NCI-H510A treated with DMSO at 0.1 percent for 48 hours (cell line): ENCODE data around the gene ASIC4.

Experiments used
- DNase-seq: peaks from one replicate; lab custom pipeline; 2025; lab: John Stamatoyannopoulos, UW

The ASIC4 gene

GRCh38 chr2:219551441-219552381 is 37.4 kb downstream of the ASIC4 start:
- DNase-seq, result peak; percentile 80

GRCh38 chr2:219552382-219553167 is 38.3 kb downstream of the ASIC4 start:
- peak; percentile 87 for DNase-seq

GRCh38 chr2:219553168-219553417 is 38.8 kb downstream of the ASIC4 start:
- DNase-seq, result peak; percentile 14

- no peak for DNase-seq
These were observed 39.2 kb downstream of the ASIC4 start for GRCh38 chr2:219553463-219553963.

- no peak for DNase-seq
These were observed 40.1 kb downstream of the ASIC4 start for GRCh38 chr2:219554350-219554749.

GRCh38 chr2:219555956-219556355 is 41.7 kb downstream of the ASIC4 start:
- DNase-seq, result no peak

GRCh38 chr2:219556413-219556812 is 42.1 kb downstream of the ASIC4 start:
- DNase-seq, result no peak

GRCh38 chr2:219557320-219557719 is 43.0 kb downstream of the ASIC4 start:
- DNase-seq, result no peak

- DNase-seq, result no peak
These were observed 43.8 kb downstream of the ASIC4 start for GRCh38 chr2:219557791-219558785.

- DNase-seq, result no peak
These were observed 45.1 kb downstream of the ASIC4 start for GRCh38 chr2:219559156-219559915.

GRCh38 chr2:219560037-219560892 is 46.0 kb downstream of the ASIC4 start:
- DNase-seq, result no peak

- no peak for DNase-seq
These were observed 46.6 kb downstream of the ASIC4 start for GRCh38 chr2:219560893-219561178.

- no peak for DNase-seq
These were observed 47.1 kb downstream of the ASIC4 start for GRCh38 chr2:219561179-219562048.

GRCh38 chr2:219562049-219563020 is 48.1 kb downstream of the ASIC4 start:
- DNase-seq, result no peak

- DNase-seq, result no peak
These were observed 49.1 kb downstream of the ASIC4 start for GRCh38 chr2:219563271-219563928.

GRCh38 chr2:219565130-219566080 is 51.1 kb downstream of the ASIC4 start:
- no peak for DNase-seq
